GM19328 (cell line): Measurements from ENCODE around the gene SYT2.
"Not testable (repeated sequence)": the region's sequence is repeated elsewhere in the genome, so short reads cannot be mapped to it uniquely, and the experiment has no call there.

ENCODE experiments used
- ATAC-seq: cut with Tn5 transposase; IDR thresholded peaks from one replicate; pipeline ENCODE4 v1.9.1; 2021; ENCODE audit warnings: mild to moderate bottlenecking, moderate library complexity; ENCODE audit not compliant: unreplicated experiment

SYT2 gene

GRCh38 chr1:202599669-202600431, 110.4 kb downstream of the SYT2 start:
- ATAC-seq: peak; percentile 60

GRCh38 chr1:202597090-202597761, 113.0 kb downstream of the SYT2 start:
- no peak for ATAC-seq

- no peak for ATAC-seq
These were observed 113.6 kb downstream of the SYT2 start for GRCh38 chr1:202596638-202597037.

GRCh38 chr1:202593845-202594244, 116.4 kb downstream of the SYT2 start:
- no peak for ATAC-seq

- ATAC-seq: no peak
These were observed 118.1 kb downstream of the SYT2 start for GRCh38 chr1:202592146-202592545.

GRCh38 chr1:202591515-202591914, 118.7 kb downstream of the SYT2 start:
- no peak for ATAC-seq

GRCh38 chr1:202590975-202591411, 119.3 kb downstream of the SYT2 start:
- no peak for ATAC-seq

- no peak for ATAC-seq
These were observed 120.1 kb downstream of the SYT2 start for GRCh38 chr1:202590126-202590525.

GRCh38 chr1:202589190-202589930, 120.9 kb downstream of the SYT2 start:
- no peak for ATAC-seq

- no peak for ATAC-seq
These were observed 121.6 kb downstream of the SYT2 start for GRCh38 chr1:202588503-202589189.

- ATAC-seq: no peak
These were observed 122.3 kb downstream of the SYT2 start for GRCh38 chr1:202587859-202588485.

- no peak for ATAC-seq
These were observed 123.4 kb downstream of the SYT2 start for GRCh38 chr1:202586871-202587270.

- no peak for ATAC-seq
These were observed 124.0 kb downstream of the SYT2 start for GRCh38 chr1:202586018-202586821.

GRCh38 chr1:202585590-202585933, 124.7 kb downstream of the SYT2 start:
- no peak for ATAC-seq

- ATAC-seq: no peak
These were observed 125.3 kb downstream of the SYT2 start for GRCh38 chr1:202584707-202585589.

GRCh38 chr1:202582350-202582749, 127.9 kb downstream of the SYT2 start:
- ATAC-seq: not testable (repeated sequence)

GRCh38 chr1:202580619-202581018, 129.6 kb downstream of the SYT2 start:
- no peak for ATAC-seq

- no peak for ATAC-seq
These were observed 130.4 kb downstream of the SYT2 start for GRCh38 chr1:202579806-202580205.

GRCh38 chr1:202578565-202578964, 131.7 kb downstream of the SYT2 start:
- ATAC-seq: no peak
